Bronchial epithelial cell (primary cell): ENCODE data around the gene ILK. TPM values are rescaled to one million over a fixed set of nuclear protein-coding genes. Genes with fewer than 3 reads are reported as not detected.
A peak's percentile ranks its signal among the peaks of the same experiment; 100 is the strongest.

Experiments
- DNase-seq: peaks from one replicate; pipeline ENCODE4 v3.0.0-alpha.2; 2010; ENCODE audit warnings: low read depth
- FAIRE-seq: peaks from 2 replicates; lab custom pipeline; 2011; peaks lifted over from hg19 to GRCh38; lab: Jason Lieb, UNC
- H3K27me3 ChIP-seq: 2 replicates; pipeline ENCODE4 v1.5.1; 2011; ENCODE audit warnings: low read length; ENCODE audit not compliant: control insufficient read depth, insufficient read depth
- H3K36me3 ChIP-seq: 2 replicates; pipeline ENCODE4 v1.5.1; 2011; ENCODE audit warnings: low read length; ENCODE audit not compliant: control insufficient read depth, insufficient read depth
- H3K4me3 ChIP-seq: 2 replicates; pipeline ENCODE4 v1.5.1; 2011; ENCODE audit warnings: mild to moderate bottlenecking, low read depth, low read length, control low read depth
- CTCF ChIP-seq: IDR thresholded peaks from 2 replicates; pipeline ENCODE4 v1.5.1; 2011; ENCODE audit warnings: mild to moderate bottlenecking, moderate library complexity, low read length, control low read depth, inconsistent platforms; ENCODE audit not compliant: insufficient read depth, severe bottlenecking
- total RNA-seq: library from RNA; depleted of rRNA; stranded (reverse); fragments of >200 nt; gene quantifications from 2 replicates; pipeline ENCODE4 v1.2.1, GENCODE V29; 2014

Gene ILK
- total RNA-seq, 1 donor from 2014 or later: 70.3 TPM

DNA sequence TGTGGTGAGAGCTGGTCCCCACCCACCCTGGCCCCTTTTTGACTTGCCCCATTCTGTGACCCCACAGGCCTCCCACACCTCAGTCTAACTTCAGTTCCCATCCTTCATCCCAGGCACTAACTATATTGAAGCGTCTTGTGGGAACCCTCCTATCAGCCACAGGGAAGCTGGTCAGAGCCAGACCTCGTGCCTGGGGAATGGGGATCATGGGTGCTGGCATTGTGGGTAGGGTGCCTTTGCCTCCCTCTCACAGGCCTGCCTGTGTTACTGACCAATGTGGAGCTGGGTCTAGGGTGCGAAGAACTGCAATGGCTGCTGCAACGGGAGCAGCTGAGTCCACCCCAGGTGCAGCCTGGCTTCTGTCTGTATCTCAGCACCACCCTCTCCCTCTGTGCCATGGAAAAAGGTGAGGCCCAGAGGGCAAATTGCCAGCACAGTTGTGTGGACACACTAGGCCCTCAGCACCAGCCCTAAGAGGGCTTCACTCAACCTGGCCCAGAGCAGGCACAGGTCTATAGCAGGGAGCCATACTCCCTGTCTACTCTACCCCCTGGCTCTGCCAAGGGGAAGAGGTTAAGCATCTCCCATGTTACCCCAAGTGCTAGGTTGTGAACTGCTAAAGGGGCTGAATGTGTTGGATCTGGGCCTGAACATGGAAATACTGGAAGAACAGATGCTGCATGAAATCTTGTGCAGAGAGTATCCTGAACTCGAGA lies 37.4 kb upstream of the ILK start:
- no peak for TF ChIP-seq CTCF
- Histone ChIP-seq H3K36me3 (no peaks in the 10 kb centered on the region), H3K27me3 (no peaks in the 10 kb centered on the region), H3K4me3 (no peak overlapping the region)
- no peak for DNase-seq
- FAIRE-seq: no peak

GRCh38 chr11:6566704-6567370 lies 36.7 kb upstream of the ILK start:
- no peak for TF ChIP-seq CTCF
- H3K4me3 ChIP-seq: no peak overlapping the region
- DNase-seq (no peak), FAIRE-seq (no peak)
- H3K27me3 ChIP-seq: no peaks in the 10 kb centered on the region
- no peaks in the 10 kb centered on the region for H3K36me3 ChIP-seq

- H3K27me3 ChIP-seq: no peaks in the 10 kb centered on the region
- FAIRE-seq: no peak
- no peak overlapping the region for H3K4me3 ChIP-seq
- H3K36me3 ChIP-seq: no peaks in the 10 kb centered on the region
- no peak for TF ChIP-seq CTCF
- no peak for DNase-seq
These were observed 36.2 kb upstream of the ILK start for GRCh38 chr11:6567371-6567745.

DNA sequence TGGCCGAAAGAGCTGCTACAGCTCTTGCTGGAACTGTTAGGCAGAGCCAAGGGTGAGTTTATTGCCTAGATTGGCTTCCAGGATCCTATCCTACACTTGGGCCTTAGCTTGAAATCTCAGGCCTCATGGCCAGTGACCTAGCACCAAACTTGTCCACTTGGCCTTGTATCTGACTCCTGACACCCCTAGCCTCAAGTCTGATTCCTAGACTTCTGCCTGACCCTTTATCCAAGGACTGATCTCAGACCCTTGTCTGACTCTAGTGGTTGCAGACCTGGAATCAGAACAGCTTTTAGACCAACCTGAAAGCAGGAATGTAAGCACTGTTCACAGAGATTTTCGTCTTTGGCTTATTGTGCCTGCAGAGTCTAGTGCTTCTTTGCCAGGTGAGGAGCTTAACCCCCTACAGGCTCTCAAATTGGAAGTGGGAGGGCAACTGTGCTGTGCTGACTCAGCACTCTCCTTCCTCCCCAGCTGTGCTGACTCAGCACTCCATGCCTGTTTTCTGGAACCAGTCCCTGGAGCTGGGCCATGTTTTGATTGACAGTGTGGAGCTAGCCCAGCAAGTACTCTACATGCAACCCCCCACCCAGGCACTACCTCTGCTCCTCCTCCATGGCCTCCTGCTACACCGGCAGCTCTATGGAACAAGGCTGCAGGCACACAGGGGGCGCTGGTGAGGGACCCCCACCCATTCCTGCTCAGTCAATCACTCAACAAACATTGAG lies 35.2 kb upstream of the ILK start:
- TF ChIP-seq CTCF: no peak
- Histone ChIP-seq H3K4me3 (no peak overlapping the region), H3K36me3 (no peaks in the 10 kb centered on the region), H3K27me3 (no peaks in the 10 kb centered on the region)
- FAIRE-seq: no peak
- DNase-seq: peak; percentile 43

- no peak overlapping the region for H3K4me3 ChIP-seq
- no peaks in the 10 kb centered on the region for H3K27me3 ChIP-seq
- TF ChIP-seq CTCF: no peak
- no peaks in the 10 kb centered on the region for H3K36me3 ChIP-seq
- no peak for FAIRE-seq
- no peak for DNase-seq
These were observed 33.9 kb upstream of the ILK start for GRCh38 chr11:6569706-6570105.
